ENCODE results near the gene BAIAP2. TPM values are rescaled to one million over a fixed set of nuclear protein-coding genes. Genes with fewer than 3 reads are reported as not detected.

Gene BAIAP2
- total RNA-seq, 1 experiment from 2014 or later = 67.0 TPM

DNA sequence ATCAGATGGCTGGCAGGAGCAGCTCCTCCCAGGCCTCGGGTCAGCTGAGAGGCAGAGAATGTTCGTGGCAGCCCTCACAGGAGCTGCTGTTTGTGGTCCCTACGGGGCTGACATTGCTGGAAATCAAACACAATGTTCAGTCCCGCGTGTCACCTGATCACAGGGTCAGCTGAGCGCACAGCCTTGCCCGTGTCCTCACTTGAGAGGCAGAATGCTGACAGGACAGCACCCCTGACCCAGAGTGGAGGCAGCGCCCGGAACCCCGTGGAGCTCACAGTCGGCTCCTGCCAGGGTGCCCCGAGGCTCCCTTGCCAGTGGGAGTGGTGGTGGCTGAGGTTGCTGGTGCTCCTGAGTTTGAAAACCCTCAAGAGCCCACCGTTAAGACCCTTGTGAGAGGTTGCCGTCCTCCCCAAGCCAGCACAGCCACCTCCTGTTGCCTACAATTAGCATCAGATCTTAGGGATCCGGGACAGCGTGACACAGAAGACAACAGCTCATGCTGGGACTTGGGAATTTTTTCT is 47.0 kb upstream of the BAIAP2 start:
- Mint-ChIP-seq H3K4me3 (ENCODE audit: unreplicated experiment) (no peak overlapping the region), H3K9me3 (ENCODE audit: unreplicated experiment) (no peaks in the 10 kb centered on the region), H3K4me1 (ENCODE audit: insufficient read depth, unreplicated experiment) (no peaks in the 10 kb centered on the region), H3K36me3 (ENCODE audit: insufficient read depth, unreplicated experiment) (no peaks in the 10 kb centered on the region), H3K27me3 (ENCODE audit: insufficient read depth, unreplicated experiment) (no peaks in the 10 kb centered on the region), H3K27ac (ENCODE audit: low read depth, unreplicated experiment) (no peak overlapping the region)
- ChIA-PET CTCF (interaction anchor here (0.7 to 1.1 kb wide), 8 partner anchors 13 to 556 kb away, joined by 3 to 7 read pairs (median 3); no protein-coding TSS in a partner anchor), POLR2A (interaction anchor here (1.1 kb wide), 1 partner anchor 251 kb away, joined by 3 read pairs; the partner anchor contains the start of gene TEPSIN)
- no peak for TF ChIP-seq CTCF (IDR thresholded peaks at IDR 0.05; ENCODE audit: unreplicated experiment)
- DNase-seq (ENCODE audit: unreplicated experiment) = no peak
- intact Hi-C loops (cut with micrococcal nuclease) = loop anchor here (10.0 kb wide), 1 partner anchor 117 kb away; no protein-coding TSS in a partner anchor
- BruUV-seq (replicated peaks) = no TSS peak

DNA sequence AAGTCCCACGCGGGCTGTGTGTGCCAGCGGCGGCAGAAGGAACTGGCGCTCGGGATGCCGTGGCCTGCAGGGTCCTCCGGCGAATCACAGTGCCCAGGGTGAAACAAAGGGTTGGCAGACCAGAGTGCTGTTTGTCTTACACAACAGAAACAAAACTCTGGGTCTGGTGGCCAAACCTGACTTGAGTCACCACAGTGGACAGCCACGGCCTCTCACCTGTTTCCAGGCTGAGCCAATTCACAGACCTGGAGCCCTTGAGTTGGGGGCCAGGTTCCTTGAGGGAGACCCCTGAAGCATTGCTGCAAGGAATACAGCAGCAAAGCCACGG is 45.4 kb upstream of the BAIAP2 start:
- intact Hi-C loops (cut with micrococcal nuclease) = loop anchor here (10.0 kb wide), 1 partner anchor 115 kb away; no protein-coding TSS in a partner anchor
- no peaks in the 10 kb centered on the region for H3K27me3 Mint-ChIP-seq (ENCODE audit: insufficient read depth, unreplicated experiment)
- TF ChIP-seq CTCF (IDR thresholded peaks at IDR 0.05; ENCODE audit: unreplicated experiment) = no peak
- H3K36me3 Mint-ChIP-seq (ENCODE audit: insufficient read depth, unreplicated experiment) = peaks cover 5% of the 10 kb centered on the region
- no peaks in the 10 kb centered on the region for H3K9me3 Mint-ChIP-seq (ENCODE audit: unreplicated experiment)
- H3K4me1 Mint-ChIP-seq (ENCODE audit: insufficient read depth, unreplicated experiment) = no peaks in the 10 kb centered on the region
- BruUV-seq (replicated peaks) = no TSS peak
- H3K4me3 Mint-ChIP-seq (ENCODE audit: unreplicated experiment) = peak overlapping the region; percentile 66
- DNase-seq (ENCODE audit: unreplicated experiment) = no peak
- H3K27ac Mint-ChIP-seq (ENCODE audit: low read depth, unreplicated experiment) = no peak overlapping the region
- POLR2A ChIA-PET = interaction anchor here (0.7 kb wide), 1 partner anchor 574 kb away, joined by 5 read pairs; no protein-coding TSS in a partner anchor
- CTCF ChIA-PET = interaction anchor here (0.6 kb wide), 1 partner anchor 20 kb away, joined by 3 read pairs; no protein-coding TSS in a partner anchor

DNA sequence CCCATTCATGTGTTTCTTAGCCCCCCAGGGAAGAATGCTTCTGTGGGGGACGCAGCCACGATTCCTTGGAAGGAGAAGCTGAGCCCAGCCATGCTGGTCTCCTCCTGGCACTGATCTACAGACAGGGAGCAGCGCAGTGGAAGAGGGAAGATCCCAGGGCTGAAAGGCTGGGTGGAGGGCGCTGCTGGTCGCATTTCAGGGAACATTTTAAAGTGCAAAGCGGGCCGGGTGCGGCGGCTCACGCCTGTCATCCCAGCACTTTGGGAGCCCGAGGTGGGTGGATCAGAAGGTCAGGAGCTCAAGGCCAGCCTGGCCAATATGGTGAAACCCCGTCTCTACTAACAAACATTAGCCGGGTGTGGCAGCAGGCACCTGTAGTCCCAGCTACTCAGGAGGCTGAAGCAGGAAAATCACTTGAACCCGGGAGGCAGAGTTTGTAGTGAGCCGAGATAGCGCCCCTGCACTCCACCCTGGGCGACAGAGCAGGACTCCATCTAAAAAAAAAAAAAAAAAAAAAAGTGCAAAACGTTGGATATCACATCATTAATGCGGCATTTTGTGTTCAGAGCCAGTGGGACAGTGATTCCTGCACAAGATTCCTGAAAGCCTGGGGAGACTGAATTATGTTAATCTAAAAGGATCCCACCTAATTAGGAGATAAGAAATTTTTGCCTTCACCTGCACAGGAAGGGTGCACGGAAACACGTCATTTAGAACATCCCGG is 43.9 kb upstream of the BAIAP2 start:
- Mint-ChIP-seq H3K36me3 (ENCODE audit: insufficient read depth, unreplicated experiment) (peaks cover 15% of the 10 kb centered on the region), H3K27me3 (ENCODE audit: insufficient read depth, unreplicated experiment) (no peaks in the 10 kb centered on the region), H3K4me1 (ENCODE audit: insufficient read depth, unreplicated experiment) (no peaks in the 10 kb centered on the region), H3K9me3 (ENCODE audit: unreplicated experiment) (no peaks in the 10 kb centered on the region), H3K27ac (ENCODE audit: low read depth, unreplicated experiment) (no peak overlapping the region), H3K4me3 (ENCODE audit: unreplicated experiment) (peak overlapping the region; percentile 66)
- CTCF ChIA-PET = interaction anchor here (0.6 to 1.3 kb wide), 2 partner anchors 11 to 538 kb away, joined by 3 to 4 read pairs; no protein-coding TSS in a partner anchor
- no peak for DNase-seq (ENCODE audit: unreplicated experiment)
- intact Hi-C loops (cut with micrococcal nuclease) = no loop called here
- no TSS peak for BruUV-seq (replicated peaks)
- no peak for TF ChIP-seq CTCF (IDR thresholded peaks at IDR 0.05; ENCODE audit: unreplicated experiment)
- POLR2A ChIA-PET = interaction anchor here (0.6 to 1.0 kb wide), 4 partner anchors 24 to 104 kb away, joined by 3 to 5 read pairs (median 4); no protein-coding TSS in a partner anchor

- POLR2A ChIA-PET = interaction anchor here (0.6 to 1.0 kb wide), 4 partner anchors 23 to 103 kb away, joined by 3 to 5 read pairs (median 4); no protein-coding TSS in a partner anchor
- CTCF ChIA-PET = interaction anchor here (0.6 to 1.3 kb wide), 2 partner anchors 11 to 538 kb away, joined by 3 to 4 read pairs; no protein-coding TSS in a partner anchor
- no peak for TF ChIP-seq CTCF (IDR thresholded peaks at IDR 0.05; ENCODE audit: unreplicated experiment)
- BruUV-seq (replicated peaks) = no TSS peak
- intact Hi-C loops (cut with micrococcal nuclease) = no loop called here
- peak; percentile 69 for DNase-seq (ENCODE audit: unreplicated experiment)
- Mint-ChIP-seq H3K4me3 (ENCODE audit: unreplicated experiment) (peak within 1 kb of the TSS; percentile 69), H3K9me3 (ENCODE audit: unreplicated experiment) (no peaks in the 10 kb centered on the region), H3K4me1 (ENCODE audit: insufficient read depth, unreplicated experiment) (no peaks in the 10 kb centered on the region), H3K36me3 (ENCODE audit: insufficient read depth, unreplicated experiment) (peaks cover 19% of the 10 kb centered on the region), H3K27me3 (ENCODE audit: insufficient read depth, unreplicated experiment) (no peaks in the 10 kb centered on the region), H3K27ac (ENCODE audit: low read depth, unreplicated experiment) (peak within 1 kb of the TSS; percentile 74)
Observed at GRCh38 chr17:80991645-80992076, 43.3 kb upstream of the BAIAP2 start, which contains the start of gene CHMP6. Gene CHMP6, plus strand, starts transcription at chr17:80991841. Its CDS starts 78 bp downstream, at chr17:80991919.

All from MCF 10A (cell line).